Measurements from ENCODE around the gene TMEM269. TPM values are rescaled to one million over a fixed set of nuclear protein-coding genes. Genes with fewer than 3 reads are reported as not detected.

The TMEM269 gene
- total and polyA plus RNA-seq, 2 experiments from 2014 or later = 0.12 to 0.40 TPM

GRCh38 chr1:42757892-42758275, 26.9 kb upstream of the TMEM269 start:
- no peak for DNase-seq (ENCODE audit: low spot score)
- TF ChIP-seq, protein P1, sequence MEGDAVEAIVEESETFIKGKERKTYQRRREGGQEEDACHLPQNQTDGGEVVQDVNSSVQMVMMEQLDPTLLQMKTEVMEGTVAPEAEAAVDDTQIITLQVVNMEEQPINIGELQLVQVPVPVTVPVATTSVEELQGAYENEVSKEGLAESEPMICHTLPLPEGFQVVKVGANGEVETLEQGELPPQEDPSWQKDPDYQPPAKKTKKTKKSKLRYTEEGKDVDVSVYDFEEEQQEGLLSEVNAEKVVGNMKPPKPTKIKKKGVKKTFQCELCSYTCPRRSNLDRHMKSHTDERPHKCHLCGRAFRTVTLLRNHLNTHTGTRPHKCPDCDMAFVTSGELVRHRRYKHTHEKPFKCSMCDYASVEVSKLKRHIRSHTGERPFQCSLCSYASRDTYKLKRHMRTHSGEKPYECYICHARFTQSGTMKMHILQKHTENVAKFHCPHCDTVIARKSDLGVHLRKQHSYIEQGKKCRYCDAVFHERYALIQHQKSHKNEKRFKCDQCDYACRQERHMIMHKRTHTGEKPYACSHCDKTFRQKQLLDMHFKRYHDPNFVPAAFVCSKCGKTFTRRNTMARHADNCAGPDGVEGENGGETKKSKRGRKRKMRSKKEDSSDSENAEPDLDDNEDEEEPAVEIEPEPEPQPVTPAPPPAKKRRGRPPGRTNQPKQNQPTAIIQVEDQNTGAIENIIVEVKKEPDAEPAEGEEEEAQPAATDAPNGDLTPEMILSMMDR (IDR thresholded peaks at IDR 0.05; ENCODE audit: poor library complexity) = no peak
- no peak for TF ChIP-seq EZH2phosphoT487 (IDR thresholded peaks at IDR 0.05; ENCODE audit: low read depth, severe bottlenecking, unreplicated experiment)
- no peak for TF ChIP-seq EZH2 (IDR thresholded peaks at IDR 0.05; ENCODE audit: borderline replicate concordance)
- H3K9me2 ChIP-seq (replicated peaks; ENCODE audit: insufficient read depth) = no peaks in the 10 kb centered on the region
- H3K9me3 ChIP-seq (ENCODE audit: low read depth) = no peaks in the 10 kb centered on the region
- H3K36me3 ChIP-seq (replicated peaks; ENCODE audit: insufficient read depth, low read depth) = no peaks in the 10 kb centered on the region
- no peak overlapping the region for H3K4me3 ChIP-seq
- H3K27ac ChIP-seq = no peak overlapping the region
- H3K4me1 ChIP-seq (ENCODE audit: insufficient read depth) = no peaks in the 10 kb centered on the region
- no peaks in the 10 kb centered on the region for H4K20me1 ChIP-seq (ENCODE audit: insufficient read depth, poor library complexity, severe bottlenecking)
- H3K4me2 ChIP-seq = no peak overlapping the region
- H3K27me3 ChIP-seq = no peaks in the 10 kb centered on the region
- no peak overlapping the region for H2AFZ ChIP-seq
- peaks cover 16% of the 10 kb centered on the region for H3K79me2 ChIP-seq

GRCh38 chr1:42758641-42759040, 26.1 kb upstream of the TMEM269 start:
- no peaks in the 10 kb centered on the region for H3K9me2 ChIP-seq (replicated peaks; ENCODE audit: insufficient read depth)
- DNase-seq (ENCODE audit: low spot score) = no peak
- H2AFZ ChIP-seq = no peak overlapping the region
- no peak overlapping the region for H3K27ac ChIP-seq
- H3K27me3 ChIP-seq = no peaks in the 10 kb centered on the region
- H3K4me3 ChIP-seq = no peak overlapping the region
- H3K36me3 ChIP-seq (replicated peaks; ENCODE audit: insufficient read depth, low read depth) = no peaks in the 10 kb centered on the region
- no peak for TF ChIP-seq EZH2 (IDR thresholded peaks at IDR 0.05; ENCODE audit: borderline replicate concordance)
- TF ChIP-seq, protein P1 (IDR thresholded peaks at IDR 0.05; ENCODE audit: poor library complexity) = no peak
- no peak for TF ChIP-seq EZH2phosphoT487 (IDR thresholded peaks at IDR 0.05; ENCODE audit: low read depth, severe bottlenecking, unreplicated experiment)
- H3K9me3 ChIP-seq (ENCODE audit: low read depth) = no peaks in the 10 kb centered on the region
- peaks cover 23% of the 10 kb centered on the region for H3K79me2 ChIP-seq
- H3K4me2 ChIP-seq = no peak overlapping the region
- 95% methylated on average over 3 of the region's 3 CpGs for WGBS (ENCODE audit: low lambda C conversion rate, missing lambda C conversion rate)
- H3K4me1 ChIP-seq (ENCODE audit: insufficient read depth) = no peaks in the 10 kb centered on the region
- peaks cover under 1% of the 10 kb centered on the region for H4K20me1 ChIP-seq (ENCODE audit: insufficient read depth, poor library complexity, severe bottlenecking)

- no peaks in the 10 kb centered on the region for H3K9me3 ChIP-seq (ENCODE audit: low read depth)
- no peak for TF ChIP-seq EZH2phosphoT487 (IDR thresholded peaks at IDR 0.05; ENCODE audit: low read depth, severe bottlenecking, unreplicated experiment)
- no peak for TF ChIP-seq EZH2 (IDR thresholded peaks at IDR 0.05; ENCODE audit: borderline replicate concordance)
- TF ChIP-seq, protein P1 (IDR thresholded peaks at IDR 0.05; ENCODE audit: poor library complexity) = no peak
- 88% methylated on average over 9 of the region's 9 CpGs for WGBS (ENCODE audit: low lambda C conversion rate, missing lambda C conversion rate)
- no peak for DNase-seq (ENCODE audit: low spot score)
- H3K4me3 ChIP-seq = no peak overlapping the region
- no peak overlapping the region for H3K4me2 ChIP-seq
- H3K27ac ChIP-seq = no peak overlapping the region
- peaks cover 4% of the 10 kb centered on the region for H4K20me1 ChIP-seq (ENCODE audit: insufficient read depth, poor library complexity, severe bottlenecking)
- peaks cover 28% of the 10 kb centered on the region for H3K79me2 ChIP-seq
- H2AFZ ChIP-seq = no peak overlapping the region
- H3K9me2 ChIP-seq (replicated peaks; ENCODE audit: insufficient read depth) = no peaks in the 10 kb centered on the region
- H3K4me1 ChIP-seq (ENCODE audit: insufficient read depth) = no peaks in the 10 kb centered on the region
- no peaks in the 10 kb centered on the region for H3K27me3 ChIP-seq
- H3K36me3 ChIP-seq (replicated peaks; ENCODE audit: insufficient read depth, low read depth) = no peaks in the 10 kb centered on the region
Measured at GRCh38 chr1:42759114-42759513, 25.7 kb upstream of the TMEM269 start.

DNA sequence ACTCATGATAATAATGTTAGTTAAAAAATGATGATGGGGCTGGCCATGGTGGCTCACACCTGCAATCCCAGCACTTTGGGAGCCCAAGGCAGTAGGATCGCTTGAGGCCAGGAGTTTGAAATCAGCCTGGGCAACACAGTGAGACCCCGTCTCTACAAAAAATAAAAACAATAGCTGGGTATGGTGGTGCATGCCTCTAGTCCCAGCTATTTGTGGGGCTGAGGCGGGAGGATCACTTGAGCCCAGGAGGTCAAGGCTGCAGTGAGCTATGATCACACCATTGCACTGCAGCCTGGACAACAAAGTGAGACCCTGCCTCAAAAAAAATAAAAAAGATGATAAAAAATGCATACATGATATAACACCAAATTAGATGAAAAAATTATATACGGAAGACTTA, 23.2 kb upstream of the TMEM269 start:
- TF ChIP-seq EZH2 (IDR thresholded peaks at IDR 0.05; ENCODE audit: borderline replicate concordance) (no peak), EZH2phosphoT487 (IDR thresholded peaks at IDR 0.05; ENCODE audit: low read depth, severe bottlenecking, unreplicated experiment) (no peak)
- TF ChIP-seq, protein P1 (IDR thresholded peaks at IDR 0.05; ENCODE audit: poor library complexity) = no peak
- Histone ChIP-seq H3K36me3 (replicated peaks; ENCODE audit: insufficient read depth, low read depth) (no peaks in the 10 kb centered on the region), H4K20me1 (ENCODE audit: insufficient read depth, poor library complexity, severe bottlenecking) (peaks cover 6% of the 10 kb centered on the region), H3K27me3 (no peaks in the 10 kb centered on the region), H3K79me2 (peaks cover 48% of the 10 kb centered on the region), H3K27ac (no peak overlapping the region), H3K4me2 (no peak overlapping the region), H3K4me1 (ENCODE audit: insufficient read depth) (no peaks in the 10 kb centered on the region), H3K9me2 (replicated peaks; ENCODE audit: insufficient read depth) (no peaks in the 10 kb centered on the region), H2AFZ (no peak overlapping the region), H3K9me3 (ENCODE audit: low read depth) (no peaks in the 10 kb centered on the region), H3K4me3 (no peak overlapping the region)
- WGBS (ENCODE audit: low lambda C conversion rate, missing lambda C conversion rate) = 98% methylated on average over 4 of the region's 4 CpGs
- DNase-seq (ENCODE audit: low spot score) = no peak
